ENCODE measurements around the gene DEUP1.
"Not testable (repeated sequence)": the region's sequence is repeated elsewhere in the genome, so short reads cannot be mapped to it uniquely, and the experiment has no call there.

The DEUP1 gene

GRCh38 chr11:93330446-93330984, at the start of gene DEUP1:
TSS of gene DEUP1 (plus strand) at chr11:93330742. CDS start at chr11:93332260, 1,518 bp downstream.
- no peak for DNase-seq
- in situ Hi-C loops (cut with MboI; ENCODE audit: low pct_unique_long_range_greater_than_20kb, low sequenced_read_pairs): no loop called here

- DNase-seq: no peak
- in situ Hi-C loops (cut with MboI; ENCODE audit: low pct_unique_long_range_greater_than_20kb, low sequenced_read_pairs): no loop called here
Observed at GRCh38 chr11:93285430-93285829, 45.1 kb upstream of the DEUP1 start.

GRCh38 chr11:93287434-93287833, 43.1 kb upstream of the DEUP1 start:
- in situ Hi-C loops (cut with MboI; ENCODE audit: low pct_unique_long_range_greater_than_20kb, low sequenced_read_pairs): no loop called here
- DNase-seq: no peak

- in situ Hi-C loops (cut with MboI; ENCODE audit: low pct_unique_long_range_greater_than_20kb, low sequenced_read_pairs): no loop called here
- DNase-seq: no peak
Observed at GRCh38 chr11:93288079-93288478, 42.5 kb upstream of the DEUP1 start.

GRCh38 chr11:93288767-93289166, 41.8 kb upstream of the DEUP1 start:
- DNase-seq: no peak
- in situ Hi-C loops (cut with MboI; ENCODE audit: low pct_unique_long_range_greater_than_20kb, low sequenced_read_pairs): no loop called here

- DNase-seq: no peak
- in situ Hi-C loops (cut with MboI; ENCODE audit: low pct_unique_long_range_greater_than_20kb, low sequenced_read_pairs): no loop called here
Observed at GRCh38 chr11:93289782-93290463, 40.6 kb upstream of the DEUP1 start.

GRCh38 chr11:93291110-93291509, 39.4 kb upstream of the DEUP1 start:
- DNase-seq: no peak
- in situ Hi-C loops (cut with MboI; ENCODE audit: low pct_unique_long_range_greater_than_20kb, low sequenced_read_pairs): no loop called here

GRCh38 chr11:93291898-93292297, 38.6 kb upstream of the DEUP1 start:
- in situ Hi-C loops (cut with MboI; ENCODE audit: low pct_unique_long_range_greater_than_20kb, low sequenced_read_pairs): no loop called here
- no peak for DNase-seq

GRCh38 chr11:93295921-93296575, 34.5 kb upstream of the DEUP1 start:
- in situ Hi-C loops (cut with MboI; ENCODE audit: low pct_unique_long_range_greater_than_20kb, low sequenced_read_pairs): no loop called here
- DNase-seq: no peak

- no peak for DNase-seq
- in situ Hi-C loops (cut with MboI; ENCODE audit: low pct_unique_long_range_greater_than_20kb, low sequenced_read_pairs): no loop called here
Observed at GRCh38 chr11:93303689-93304088, 26.9 kb upstream of the DEUP1 start.

- not testable (repeated sequence) for DNase-seq
Observed at GRCh38 chr11:93314399-93314798, 16.1 kb upstream of the DEUP1 start.

GRCh38 chr11:93319224-93319839, 11.2 kb upstream of the DEUP1 start:
- in situ Hi-C loops (cut with MboI; ENCODE audit: low pct_unique_long_range_greater_than_20kb, low sequenced_read_pairs): no loop called here
- DNase-seq: no peak

More at GRCh38 chr11:93314399-93314798, 16.1 kb upstream of the DEUP1 start:
- in situ Hi-C loops (cut with MboI; ENCODE audit: low pct_unique_long_range_greater_than_20kb, low sequenced_read_pairs): not testable (repeated sequence)

- DNase-seq: no peak
- in situ Hi-C loops (cut with MboI; ENCODE audit: low pct_unique_long_range_greater_than_20kb, low sequenced_read_pairs): no loop called here
Observed at GRCh38 chr11:93320230-93320629, 10.3 kb upstream of the DEUP1 start.

- in situ Hi-C loops (cut with MboI; ENCODE audit: low pct_unique_long_range_greater_than_20kb, low sequenced_read_pairs): no loop called here
Observed at GRCh38 chr11:93322207-93322606, 8.3 kb upstream of the DEUP1 start.

GRCh38 chr11:93323747-93324146, 6.8 kb upstream of the DEUP1 start:
- DNase-seq: no peak
- in situ Hi-C loops (cut with MboI; ENCODE audit: low pct_unique_long_range_greater_than_20kb, low sequenced_read_pairs): no loop called here

More at GRCh38 chr11:93322207-93322606, 8.3 kb upstream of the DEUP1 start:
- DNase-seq: no peak

GRCh38 chr11:93324500-93324899, 6.0 kb upstream of the DEUP1 start:
- DNase-seq: no peak
- in situ Hi-C loops (cut with MboI; ENCODE audit: low pct_unique_long_range_greater_than_20kb, low sequenced_read_pairs): no loop called here

GRCh38 chr11:93326681-93327080, 3.9 kb upstream of the DEUP1 start:
- in situ Hi-C loops (cut with MboI; ENCODE audit: low pct_unique_long_range_greater_than_20kb, low sequenced_read_pairs): no loop called here
- no peak for DNase-seq

GRCh38 chr11:93329936-93330445, 551 bp upstream of the DEUP1 start:
- in situ Hi-C loops (cut with MboI; ENCODE audit: low pct_unique_long_range_greater_than_20kb, low sequenced_read_pairs): no loop called here
- DNase-seq: no peak

GRCh38 chr11:93340223-93340622, 9.7 kb downstream of the DEUP1 start:
- no peak for DNase-seq
- in situ Hi-C loops (cut with MboI; ENCODE audit: low pct_unique_long_range_greater_than_20kb, low sequenced_read_pairs): no loop called here

- in situ Hi-C loops (cut with MboI; ENCODE audit: low pct_unique_long_range_greater_than_20kb, low sequenced_read_pairs): no loop called here
- DNase-seq: no peak
Observed at GRCh38 chr11:93344855-93345333, 14.4 kb downstream of the DEUP1 start.
